Keratinocyte (primary cell): Measurements from ENCODE around the gene FSTL5. TPM values are rescaled to one million over a fixed set of nuclear protein-coding genes. Genes with fewer than 3 reads are reported as not detected.

Experiments used
- DNase-seq: peaks from one replicate; pipeline ENCODE4 v3.0.0-alpha.2; 2011; ENCODE audit warnings: low read depth, missing footprints, low spot score
- FAIRE-seq: peaks from 2 replicates; lab custom pipeline; 2011; peaks lifted over from hg19 to GRCh38; lab: Jason Lieb, UNC
- H2AFZ ChIP-seq: 2 replicates; pipeline ENCODE4 v1.6.0; 2012; ENCODE audit warnings: low read length, control low read depth, inconsistent platforms; ENCODE audit not compliant: control insufficient read depth
- H3K27ac ChIP-seq: 2 replicates; pipeline ENCODE4 v1.5.1; 2011; ENCODE audit warnings: low read length; ENCODE audit not compliant: control insufficient read depth, insufficient read depth
- H3K27me3 ChIP-seq: 3 replicates; pipeline ENCODE4 v1.6.0; 2011; ENCODE audit warnings: low read length; ENCODE audit not compliant: control insufficient read depth, insufficient read depth; ENCODE audit errors: extremely low read depth
- H3K36me3 ChIP-seq, 2 experiments: 2 replicates in 1 of 2; 3 replicates in 1 of 2; pipeline ENCODE4 v1.5.1; 2011; ENCODE audit warnings: low read length in 2 of 2, mild to moderate bottlenecking in 1 of 2; ENCODE audit not compliant: control insufficient read depth in 2 of 2, insufficient read depth in 2 of 2; ENCODE audit errors: extremely low read depth in 1 of 2
- H3K4me1 ChIP-seq: 3 replicates; pipeline ENCODE4 v1.5.1; 2011; ENCODE audit warnings: low read length; ENCODE audit not compliant: control insufficient read depth, insufficient read depth; ENCODE audit errors: extremely low read depth
- H3K4me2 ChIP-seq: 3 replicates; pipeline ENCODE4 v1.6.0; 2011; ENCODE audit warnings: low read depth, low read length; ENCODE audit not compliant: control insufficient read depth, insufficient read depth; ENCODE audit errors: extremely low read depth
- H3K4me3 ChIP-seq, 3 experiments: fragments of 200-600 bp in 1 of 3; sonication (generic) in 1 of 3; 2 replicates in 2 of 3; 3 replicates in 1 of 3; pipeline ENCODE4 v1.5.1; 2011 to 2016; ENCODE audit warnings: low read length in 3 of 3, mild to moderate bottlenecking in 3 of 3, control low read depth in 2 of 3, inconsistent platforms in 1 of 3, low read depth in 1 of 3, mixed read lengths in 1 of 3, mixed run types in 1 of 3, moderate library complexity in 1 of 3; ENCODE audit not compliant: control insufficient read depth in 2 of 3, insufficient read depth in 2 of 3; ENCODE audit errors: extremely low read depth in 1 of 3
- H3K79me2 ChIP-seq: 2 replicates; pipeline ENCODE4 v1.6.0; 2012; ENCODE audit warnings: low read length; ENCODE audit not compliant: control insufficient read depth, insufficient read depth
- H3K9ac ChIP-seq: 3 replicates; pipeline ENCODE4 v1.6.0; 2011; ENCODE audit warnings: low read length; ENCODE audit not compliant: control insufficient read depth, insufficient read depth; ENCODE audit errors: extremely low read depth
- H3K9me1 ChIP-seq: 3 replicates; pipeline ENCODE4 v1.6.0; 2011; ENCODE audit warnings: low read length; ENCODE audit not compliant: control insufficient read depth, insufficient read depth; ENCODE audit errors: extremely low read depth
- H3K9me3 ChIP-seq: 2 replicates; pipeline ENCODE4 v1.5.1; 2012; ENCODE audit warnings: low read depth, low read length; ENCODE audit not compliant: control insufficient read depth
- H4K20me1 ChIP-seq: 3 replicates; pipeline ENCODE4 v1.6.0; 2011; ENCODE audit warnings: low read length; ENCODE audit not compliant: control insufficient read depth, insufficient read depth; ENCODE audit errors: extremely low read depth
- EZH2 ChIP-seq: IDR thresholded peaks from one replicate; pipeline ENCODE4 v1.6.1; 2012; ENCODE audit warnings: inconsistent platforms, mild to moderate bottlenecking, low read length, moderate library complexity
- dilution Hi-C: fragments of 300-500 bp; cut with MboI; formaldehyde crosslinking; loops from one replicate; pipeline ENCODE4 v1.7.0; 2020; ENCODE audit warnings: low sequenced_read_pairs; ENCODE audit not compliant: extremely low pct_ligation_motif_present
- polyA plus RNA-seq, 5 experiments: library from polyadenylated mRNA; depleted of rRNA in 3 of 5; stranded (reverse) in 3 of 5; stranded (forward) in 1 of 5; unstranded in 1 of 5; fragments of >200 nt; gene quantifications; 1 replicate in 1 of 5; 2 replicates in 3 of 5; 3 replicates in 1 of 5; pipeline versions ENCODE4 v1.2.1 to v1.2.3, GENCODE V29; 2011 to 2012; ENCODE audit warnings: missing spikeins in 2 of 5, low read depth in 1 of 5, low replicate concordance in 1 of 5
- TF ChIP-seq, protein P1 (sequence below), 3 experiments: IDR thresholded peaks in 1 of 3; conservative IDR thresholded peaks in 1 of 3; optimal IDR thresholded peaks in 1 of 3; 2 replicates in 2 of 3; 3 replicates in 1 of 3; pipeline versions ENCODE3 to v1.5.1; 2011; ENCODE audit warnings: low read length in 3 of 3, mild to moderate bottlenecking in 3 of 3, moderate library complexity in 2 of 3, control low read depth in 1 of 3, inconsistent platforms in 1 of 3; ENCODE audit not compliant: insufficient read depth in 2 of 3; ENCODE audit errors: extremely low read depth in 1 of 3

The FSTL5 gene
- polyA plus RNA-seq, 1 donor (not counting 4 experiments of a cell fraction or from before 2014, with no cell fraction given), result not detected

DNA sequence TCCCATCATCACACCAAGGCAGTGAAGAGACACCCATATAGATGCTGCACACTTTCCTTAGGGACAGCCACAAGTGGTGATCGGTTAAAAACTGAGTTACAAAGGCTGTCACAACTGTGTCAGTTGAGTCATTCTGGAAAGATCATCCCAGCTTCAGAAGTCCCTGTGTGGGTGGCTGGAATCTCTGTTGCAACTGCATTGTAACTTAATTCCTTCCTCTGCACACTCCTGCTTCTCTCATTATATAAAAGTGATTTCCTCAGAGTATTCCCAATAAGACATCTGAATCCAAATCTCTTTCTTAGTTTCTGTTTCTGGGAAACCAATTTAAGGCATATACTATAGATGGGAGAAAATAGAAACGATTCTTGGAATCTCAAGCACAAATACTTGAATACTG, 88.1 kb downstream of the FSTL5 start:
- TF ChIP-seq, protein P1, sequence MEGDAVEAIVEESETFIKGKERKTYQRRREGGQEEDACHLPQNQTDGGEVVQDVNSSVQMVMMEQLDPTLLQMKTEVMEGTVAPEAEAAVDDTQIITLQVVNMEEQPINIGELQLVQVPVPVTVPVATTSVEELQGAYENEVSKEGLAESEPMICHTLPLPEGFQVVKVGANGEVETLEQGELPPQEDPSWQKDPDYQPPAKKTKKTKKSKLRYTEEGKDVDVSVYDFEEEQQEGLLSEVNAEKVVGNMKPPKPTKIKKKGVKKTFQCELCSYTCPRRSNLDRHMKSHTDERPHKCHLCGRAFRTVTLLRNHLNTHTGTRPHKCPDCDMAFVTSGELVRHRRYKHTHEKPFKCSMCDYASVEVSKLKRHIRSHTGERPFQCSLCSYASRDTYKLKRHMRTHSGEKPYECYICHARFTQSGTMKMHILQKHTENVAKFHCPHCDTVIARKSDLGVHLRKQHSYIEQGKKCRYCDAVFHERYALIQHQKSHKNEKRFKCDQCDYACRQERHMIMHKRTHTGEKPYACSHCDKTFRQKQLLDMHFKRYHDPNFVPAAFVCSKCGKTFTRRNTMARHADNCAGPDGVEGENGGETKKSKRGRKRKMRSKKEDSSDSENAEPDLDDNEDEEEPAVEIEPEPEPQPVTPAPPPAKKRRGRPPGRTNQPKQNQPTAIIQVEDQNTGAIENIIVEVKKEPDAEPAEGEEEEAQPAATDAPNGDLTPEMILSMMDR (optimal IDR thresholded peaks at IDR 0.05 in 1 of 3, IDR thresholded peaks at IDR 0.05 in 1 of 3, conservative IDR thresholded peaks at IDR 0.05 in 1 of 3; ENCODE audit: extremely low read depth in 1 of 3, insufficient read depth in 2 of 3, low read length in 3 of 3), result no peak
- TF ChIP-seq EZH2, result no peak
- Histone ChIP-seq H3K4me2 (no peak overlapping the region), H3K79me2 (no peaks in the 10 kb centered on the region), H3K9me1 (no peaks in the 10 kb centered on the region), H3K4me1 (no peaks in the 10 kb centered on the region), H3K36me3 (no peaks in the 10 kb centered on the region), H4K20me1 (no peaks in the 10 kb centered on the region), H2AFZ (no peak overlapping the region), H3K9me3 (no peaks in the 10 kb centered on the region), H3K27me3 (no peaks in the 10 kb centered on the region), H3K4me3 (no peak overlapping the region), H3K9ac (no peak overlapping the region), H3K27ac (no peak overlapping the region)
- dilution Hi-C loops, result no loop called here
- no peak for FAIRE-seq
- no peak for DNase-seq

DNA sequence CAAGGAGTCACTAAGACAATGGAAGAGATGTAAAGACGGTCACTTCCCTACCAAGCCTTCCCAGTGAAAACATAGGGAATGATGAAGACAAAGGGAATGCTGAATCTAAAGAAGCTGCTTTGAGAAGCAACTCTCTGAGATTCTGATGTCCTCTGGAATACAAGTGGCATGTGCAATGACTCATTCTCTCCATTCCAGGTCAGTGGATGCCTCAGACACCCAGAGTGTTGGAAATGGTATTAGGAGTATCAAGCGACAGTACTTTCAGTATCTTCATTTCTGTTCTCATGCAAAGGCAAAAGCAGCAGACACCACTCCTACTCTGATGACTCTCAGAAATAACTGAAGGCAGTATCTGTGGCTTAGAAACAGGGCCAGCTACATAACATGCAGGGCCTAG, 102.6 kb downstream of the FSTL5 start:
- H3K4me3 ChIP-seq, result no peak overlapping the region
- no peaks in the 10 kb centered on the region for H3K36me3 ChIP-seq
- H3K9ac ChIP-seq, result no peak overlapping the region
- dilution Hi-C loops, result no loop called here
- no peaks in the 10 kb centered on the region for H3K27me3 ChIP-seq
- H2AFZ ChIP-seq, result no peak overlapping the region
- DNase-seq (no peak), FAIRE-seq (no peak)
- no peaks in the 10 kb centered on the region for H3K9me3 ChIP-seq
- no peaks in the 10 kb centered on the region for H3K9me1 ChIP-seq
- H3K27ac ChIP-seq, result no peak overlapping the region
- H3K4me1 ChIP-seq, result no peaks in the 10 kb centered on the region
- H4K20me1 ChIP-seq, result no peaks in the 10 kb centered on the region
- H3K79me2 ChIP-seq, result no peaks in the 10 kb centered on the region
- no peak overlapping the region for H3K4me2 ChIP-seq
- TF ChIP-seq, protein P1 (optimal IDR thresholded peaks at IDR 0.05 in 1 of 3, IDR thresholded peaks at IDR 0.05 in 1 of 3, conservative IDR thresholded peaks at IDR 0.05 in 1 of 3; ENCODE audit: extremely low read depth in 1 of 3, insufficient read depth in 2 of 3, low read length in 3 of 3), result no peak
- TF ChIP-seq EZH2, result no peak
